GM23338 (cell line): ENCODE measurements around the gene NEURL1B.

ENCODE experiments used
- EZH2 ChIP-seq: fragments of 200-600 bp; sonication (generic); IDR thresholded peaks from one replicate; pipeline ENCODE4 v1.8.0; 2017; ENCODE audit warnings: antibody characterized with exemption, mild to moderate bottlenecking, low read depth; ENCODE audit not compliant: unreplicated experiment
- TF ChIP-seq, protein P1 (sequence below), 2 experiments: fragments of 200-600 bp in 1 of 2; sonication (generic) in 1 of 2; conservative IDR thresholded peaks; 2 replicates each; pipeline versions ENCODE4 v1.5.1 to v1.6.1; 2016 to 2017; ENCODE audit warnings: antibody characterized with exemption in 2 of 2, low read depth in 2 of 2, mild to moderate bottlenecking in 2 of 2, moderate library complexity in 1 of 2

DNA sequence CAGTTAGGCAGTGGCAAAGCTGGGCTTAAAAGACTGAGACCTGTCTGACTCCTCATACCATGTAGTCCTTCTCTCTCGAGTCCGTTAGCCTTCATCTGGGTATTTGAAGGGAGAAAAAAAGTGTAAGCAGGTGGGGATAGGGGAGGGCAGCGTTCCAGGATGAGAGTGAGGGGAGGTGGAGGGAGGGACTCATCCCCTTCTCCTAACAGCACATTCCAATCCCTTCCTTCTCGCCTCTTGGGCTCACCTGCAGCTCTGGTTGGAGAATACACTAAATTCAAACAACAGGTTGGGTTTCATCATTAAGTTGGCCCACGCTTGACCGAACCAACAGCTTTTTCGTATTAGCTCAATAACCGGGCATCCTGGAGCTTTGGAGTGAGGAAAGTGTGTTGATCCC lies 3.6 kb downstream of the NEURL1B start:
- TF ChIP-seq, protein P1, sequence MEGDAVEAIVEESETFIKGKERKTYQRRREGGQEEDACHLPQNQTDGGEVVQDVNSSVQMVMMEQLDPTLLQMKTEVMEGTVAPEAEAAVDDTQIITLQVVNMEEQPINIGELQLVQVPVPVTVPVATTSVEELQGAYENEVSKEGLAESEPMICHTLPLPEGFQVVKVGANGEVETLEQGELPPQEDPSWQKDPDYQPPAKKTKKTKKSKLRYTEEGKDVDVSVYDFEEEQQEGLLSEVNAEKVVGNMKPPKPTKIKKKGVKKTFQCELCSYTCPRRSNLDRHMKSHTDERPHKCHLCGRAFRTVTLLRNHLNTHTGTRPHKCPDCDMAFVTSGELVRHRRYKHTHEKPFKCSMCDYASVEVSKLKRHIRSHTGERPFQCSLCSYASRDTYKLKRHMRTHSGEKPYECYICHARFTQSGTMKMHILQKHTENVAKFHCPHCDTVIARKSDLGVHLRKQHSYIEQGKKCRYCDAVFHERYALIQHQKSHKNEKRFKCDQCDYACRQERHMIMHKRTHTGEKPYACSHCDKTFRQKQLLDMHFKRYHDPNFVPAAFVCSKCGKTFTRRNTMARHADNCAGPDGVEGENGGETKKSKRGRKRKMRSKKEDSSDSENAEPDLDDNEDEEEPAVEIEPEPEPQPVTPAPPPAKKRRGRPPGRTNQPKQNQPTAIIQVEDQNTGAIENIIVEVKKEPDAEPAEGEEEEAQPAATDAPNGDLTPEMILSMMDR (conservative IDR thresholded peaks at IDR 0.05; ENCODE audit: low read depth in 2 of 2): no peak
- no peak for TF ChIP-seq EZH2
